GM12878 (cell line): ENCODE measurements around the gene ANKRD6.

Source experiments
- BRCA1 ChIP-seq: IDR thresholded peaks from 2 replicates; pipeline ENCODE4 v1.6.1; 2011; ENCODE audit warnings: low read depth, low read length, improper control_type of control experiment
- CBX3 ChIP-seq: fragments of 200-600 bp; sonication (generic); IDR thresholded peaks from 2 replicates; pipeline ENCODE4 v1.6.1; 2016; ENCODE audit warnings: low read depth, borderline replicate concordance
- CHD4 ChIP-seq: fragments of 200-600 bp; sonication (generic); IDR thresholded peaks from 2 replicates; pipeline ENCODE4 v1.6.1; 2016; ENCODE audit warnings: mild to moderate bottlenecking
- EP300 ChIP-seq, 2 experiments: fragments of 150-350 bp in 1 of 2; IDR thresholded peaks; 2 replicates each; pipeline ENCODE4 v1.6.1; 2011 to 2012; ENCODE audit warnings: low read depth in 2 of 2, low read length in 2 of 2, borderline replicate concordance in 1 of 2, improper control_type of control experiment in 1 of 2, inconsistent platforms in 1 of 2; ENCODE audit not compliant: control insufficient read depth in 1 of 2
- EZH2 ChIP-seq: IDR thresholded peaks from 2 replicates; pipeline ENCODE4 v1.6.1; 2012; ENCODE audit warnings: low read depth, mild to moderate bottlenecking, control low read depth, inconsistent platforms, low read length, borderline replicate concordance; ENCODE audit not compliant: control insufficient read depth
- FOXM1 ChIP-seq: IDR thresholded peaks from 2 replicates; pipeline ENCODE4 v1.6.1; 2012; ENCODE audit warnings: low read depth, mild to moderate bottlenecking, inconsistent platforms, low read length, moderate library complexity
- JUND ChIP-seq: IDR thresholded peaks from 2 replicates; pipeline ENCODE4 v1.6.1; 2012; ENCODE audit warnings: low read depth, mild to moderate bottlenecking, low read length, improper control_type of control experiment, moderate library complexity
- POLR2AphosphoS5 ChIP-seq: IDR thresholded peaks from 2 replicates; pipeline ENCODE4 v1.6.1; 2011; ENCODE audit warnings: mild to moderate bottlenecking, low read length, inconsistent platforms
- RB1 ChIP-seq: fragments of 450-650 bp; formaldehyde crosslinking; IDR thresholded peaks from 2 replicates; pipeline ENCODE4 v1.6.1; 2017; ENCODE audit warnings: mild to moderate bottlenecking, borderline replicate concordance
- SIN3A ChIP-seq: IDR thresholded peaks from 2 replicates; pipeline ENCODE4 v1.6.1; 2012; ENCODE audit warnings: low read depth, low read length, improper control_type of control experiment
- ZZZ3 ChIP-seq: IDR thresholded peaks from 2 replicates; pipeline ENCODE4 v1.6.1; 2011; ENCODE audit warnings: low read depth; ENCODE audit not compliant: control insufficient read depth, insufficient read length
- TF ChIP-seq, protein P1 (sequence below), 3 experiments: IDR thresholded peaks in 2 of 3; conservative IDR thresholded peaks in 1 of 3; 2 replicates each; pipeline ENCODE4 v1.5.1; 2011; ENCODE audit warnings: low read depth in 3 of 3, low read length in 3 of 3, mild to moderate bottlenecking in 3 of 3, control low read depth in 2 of 3, moderate library complexity in 2 of 3, inconsistent platforms in 1 of 3, mixed read lengths in 1 of 3; ENCODE audit not compliant: control insufficient read depth in 2 of 3, insufficient read depth in 1 of 3; ENCODE audit errors: extremely low read depth in 1 of 3
- TF ChIP-seq, protein P2 (sequence below): IDR thresholded peaks from 2 replicates; pipeline ENCODE4 v1.6.1; 2012; ENCODE audit warnings: low read depth, low read length, improper control_type of control experiment
- TF ChIP-seq, protein P3 (sequence below): fragments of 450-650 bp; IDR thresholded peaks from 2 replicates; pipeline ENCODE4 v1.6.1; 2017; ENCODE audit warnings: mild to moderate bottlenecking, moderate library complexity

DNA sequence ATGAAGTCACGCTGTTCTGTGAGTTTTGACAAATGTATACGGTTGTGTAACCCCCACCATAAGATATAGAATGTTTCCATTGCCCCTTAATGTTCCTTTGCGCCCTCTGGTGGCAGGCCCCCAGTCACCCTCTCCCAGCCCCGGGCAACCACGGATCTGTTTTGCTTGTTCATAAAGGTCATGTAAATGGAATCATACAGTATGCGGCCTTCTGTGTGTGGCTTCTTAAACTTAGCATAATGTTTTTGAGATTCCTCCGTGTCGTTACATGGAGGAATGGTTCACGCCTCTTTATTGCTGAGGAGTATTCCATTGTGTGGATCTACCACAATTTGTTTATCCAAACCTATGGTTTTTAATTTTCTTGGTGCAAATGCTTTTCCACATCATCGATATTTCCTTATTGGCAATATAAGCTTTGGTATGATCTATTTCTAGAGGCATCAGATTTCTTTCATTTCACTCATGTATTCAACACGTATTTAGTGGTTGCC is 177.2 kb downstream of the ANKRD6 start:
- no peak for TF ChIP-seq FOXM1
- TF ChIP-seq POLR2AphosphoS5 = no peak
- TF ChIP-seq, protein P1, sequence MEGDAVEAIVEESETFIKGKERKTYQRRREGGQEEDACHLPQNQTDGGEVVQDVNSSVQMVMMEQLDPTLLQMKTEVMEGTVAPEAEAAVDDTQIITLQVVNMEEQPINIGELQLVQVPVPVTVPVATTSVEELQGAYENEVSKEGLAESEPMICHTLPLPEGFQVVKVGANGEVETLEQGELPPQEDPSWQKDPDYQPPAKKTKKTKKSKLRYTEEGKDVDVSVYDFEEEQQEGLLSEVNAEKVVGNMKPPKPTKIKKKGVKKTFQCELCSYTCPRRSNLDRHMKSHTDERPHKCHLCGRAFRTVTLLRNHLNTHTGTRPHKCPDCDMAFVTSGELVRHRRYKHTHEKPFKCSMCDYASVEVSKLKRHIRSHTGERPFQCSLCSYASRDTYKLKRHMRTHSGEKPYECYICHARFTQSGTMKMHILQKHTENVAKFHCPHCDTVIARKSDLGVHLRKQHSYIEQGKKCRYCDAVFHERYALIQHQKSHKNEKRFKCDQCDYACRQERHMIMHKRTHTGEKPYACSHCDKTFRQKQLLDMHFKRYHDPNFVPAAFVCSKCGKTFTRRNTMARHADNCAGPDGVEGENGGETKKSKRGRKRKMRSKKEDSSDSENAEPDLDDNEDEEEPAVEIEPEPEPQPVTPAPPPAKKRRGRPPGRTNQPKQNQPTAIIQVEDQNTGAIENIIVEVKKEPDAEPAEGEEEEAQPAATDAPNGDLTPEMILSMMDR (IDR thresholded peaks at IDR 0.05 in 2 of 3, conservative IDR thresholded peaks at IDR 0.05 in 1 of 3; ENCODE audit: control insufficient read depth in 2 of 3, extremely low read depth in 1 of 3, insufficient read depth in 1 of 3, low read depth in 3 of 3, low read length in 3 of 3) = peak; percentile 81 to 93 (median 91)
- no peak for TF ChIP-seq CHD4
- no peak for TF ChIP-seq EZH2
- no peak for TF ChIP-seq RB1
- TF ChIP-seq ZZZ3 = no peak
- TF ChIP-seq EP300 (IDR thresholded peaks at IDR 0.05; ENCODE audit: borderline replicate concordance in 1 of 2, control insufficient read depth in 1 of 2, low read depth in 2 of 2, low read length in 2 of 2) = no peak
- no peak for TF ChIP-seq BRCA1
- TF ChIP-seq, protein P2, sequence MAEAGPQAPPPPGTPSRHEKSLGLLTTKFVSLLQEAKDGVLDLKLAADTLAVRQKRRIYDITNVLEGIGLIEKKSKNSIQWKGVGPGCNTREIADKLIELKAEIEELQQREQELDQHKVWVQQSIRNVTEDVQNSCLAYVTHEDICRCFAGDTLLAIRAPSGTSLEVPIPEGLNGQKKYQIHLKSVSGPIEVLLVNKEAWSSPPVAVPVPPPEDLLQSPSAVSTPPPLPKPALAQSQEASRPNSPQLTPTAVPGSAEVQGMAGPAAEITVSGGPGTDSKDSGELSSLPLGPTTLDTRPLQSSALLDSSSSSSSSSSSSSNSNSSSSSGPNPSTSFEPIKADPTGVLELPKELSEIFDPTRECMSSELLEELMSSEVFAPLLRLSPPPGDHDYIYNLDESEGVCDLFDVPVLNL = 0 out of 2 replicates have a peak, but pooled peaks have one; percentile 35
- TF ChIP-seq, protein P3, sequence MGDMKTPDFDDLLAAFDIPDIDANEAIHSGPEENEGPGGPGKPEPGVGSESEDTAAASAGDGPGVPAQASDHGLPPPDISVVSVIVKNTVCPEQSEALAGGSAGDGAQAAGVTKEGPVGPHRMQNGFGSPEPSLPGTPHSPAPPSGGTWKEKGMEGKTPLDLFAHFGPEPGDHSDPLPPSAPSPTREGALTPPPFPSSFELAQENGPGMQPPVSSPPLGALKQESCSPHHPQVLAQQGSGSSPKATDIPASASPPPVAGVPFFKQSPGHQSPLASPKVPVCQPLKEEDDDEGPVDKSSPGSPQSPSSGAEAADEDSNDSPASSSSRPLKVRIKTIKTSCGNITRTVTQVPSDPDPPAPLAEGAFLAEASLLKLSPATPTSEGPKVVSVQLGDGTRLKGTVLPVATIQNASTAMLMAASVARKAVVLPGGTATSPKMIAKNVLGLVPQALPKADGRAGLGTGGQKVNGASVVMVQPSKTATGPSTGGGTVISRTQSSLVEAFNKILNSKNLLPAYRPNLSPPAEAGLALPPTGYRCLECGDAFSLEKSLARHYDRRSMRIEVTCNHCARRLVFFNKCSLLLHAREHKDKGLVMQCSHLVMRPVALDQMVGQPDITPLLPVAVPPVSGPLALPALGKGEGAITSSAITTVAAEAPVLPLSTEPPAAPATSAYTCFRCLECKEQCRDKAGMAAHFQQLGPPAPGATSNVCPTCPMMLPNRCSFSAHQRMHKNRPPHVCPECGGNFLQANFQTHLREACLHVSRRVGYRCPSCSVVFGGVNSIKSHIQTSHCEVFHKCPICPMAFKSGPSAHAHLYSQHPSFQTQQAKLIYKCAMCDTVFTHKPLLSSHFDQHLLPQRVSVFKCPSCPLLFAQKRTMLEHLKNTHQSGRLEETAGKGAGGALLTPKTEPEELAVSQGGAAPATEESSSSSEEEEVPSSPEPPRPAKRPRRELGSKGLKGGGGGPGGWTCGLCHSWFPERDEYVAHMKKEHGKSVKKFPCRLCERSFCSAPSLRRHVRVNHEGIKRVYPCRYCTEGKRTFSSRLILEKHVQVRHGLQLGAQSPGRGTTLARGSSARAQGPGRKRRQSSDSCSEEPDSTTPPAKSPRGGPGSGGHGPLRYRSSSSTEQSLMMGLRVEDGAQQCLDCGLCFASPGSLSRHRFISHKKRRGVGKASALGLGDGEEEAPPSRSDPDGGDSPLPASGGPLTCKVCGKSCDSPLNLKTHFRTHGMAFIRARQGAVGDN = no peak
- no peak for TF ChIP-seq SIN3A
- TF ChIP-seq JUND = no peak
- no peak for TF ChIP-seq CBX3
